Vagina (tissue), 2 donors: Measurements from ENCODE around the gene SUPT7L. TPM values are rescaled to one million over a fixed set of nuclear protein-coding genes. Genes with fewer than 3 reads are reported as not detected.

Experiments used
- DNase-seq, 2 donors: peaks; one replicate each; pipeline ENCODE4 v3.0.0-alpha.2; 2017; ENCODE audit errors: extremely low spot score in 2 of 2
- H3K27ac ChIP-seq: fragments of 200-600 bp; sonication (generic); one replicate; pipeline ENCODE4 v1.5.1; 2019
- H3K27me3 ChIP-seq: fragments of 200-600 bp; sonication (generic); one replicate; pipeline ENCODE4 v1.5.1; 2019
- H3K36me3 ChIP-seq, 2 donors: fragments of 200-600 bp; sonication (generic); one replicate each; pipeline ENCODE4 v1.5.1; 2017 to 2019
- H3K4me1 ChIP-seq: fragments of 200-600 bp; sonication (generic); one replicate; pipeline ENCODE4 v1.5.1; 2019
- H3K4me3 ChIP-seq, 2 donors: fragments of 200-600 bp; sonication (generic); 1 replicate in 1 of 2; 2 replicates in 1 of 2; pipeline ENCODE4 v1.5.1; 2016 to 2019
- H3K9me3 ChIP-seq: fragments of 200-600 bp; sonication (generic); one replicate; pipeline ENCODE4 v1.5.1; 2019
- CTCF ChIP-seq, 3 experiments: fragments of 450-650 bp in 2 of 3; fragments of 200-600 bp in 1 of 3; sonication (generic) in 1 of 3; IDR thresholded peaks; one replicate each; pipeline ENCODE4 v1.5.1; 2017 to 2019; ENCODE audit warnings: antibody characterized with exemption in 3 of 3, mild to moderate bottlenecking in 2 of 3, moderate library complexity in 2 of 3
- POLR2A ChIP-seq, 2 donors: fragments of 450-650 bp; IDR thresholded peaks; one replicate each; pipeline ENCODE4 v1.6.1; 2017; ENCODE audit warnings: antibody characterized with exemption in 2 of 2, mild to moderate bottlenecking in 2 of 2, moderate library complexity in 2 of 2
- POLR2AphosphoS5 ChIP-seq, 2 donors: sonication (generic); formaldehyde crosslinking; IDR thresholded peaks; one replicate each; pipeline ENCODE4 v1.9.0; 2017; ENCODE audit warnings: antibody characterized with exemption in 2 of 2, mild to moderate bottlenecking in 2 of 2, low read depth in 1 of 2; ENCODE audit not compliant: insufficient read depth in 1 of 2
- intact Hi-C: fragments of 100-400 bp; cut with DNase I; formaldehyde crosslinking; loops from one replicate; pipeline ENCODE4 v1.15.1; 2023
- total RNA-seq: library from RNA; depleted of rRNA; stranded (reverse); fragments of >200 nt; gene quantifications from one replicate; pipeline ENCODE4 v1.2.3, GENCODE V29; 2016

The SUPT7L gene
- total RNA-seq, 1 donor from 2014 or later, result 26.5 TPM

- intact Hi-C loops, result no loop called here
- Histone ChIP-seq H3K4me1 (no peaks in the 10 kb centered on the region), H3K36me3 (peaks cover 0 to 71% of the 10 kb centered on the region in 2 donors), H3K4me3 (no peak overlapping the region), H3K9me3 (no peaks in the 10 kb centered on the region), H3K27ac (no peak overlapping the region), H3K27me3 (no peaks in the 10 kb centered on the region)
- TF ChIP-seq POLR2AphosphoS5 (IDR thresholded peaks at IDR 0.05; ENCODE audit: insufficient read depth in 1 of 2, low read depth in 1 of 2), result no peak
- no peak for TF ChIP-seq POLR2A (IDR thresholded peaks at IDR 0.05)
- no peak for TF ChIP-seq CTCF (IDR thresholded peaks at IDR 0.05)
- DNase-seq, result no peak
Measured at GRCh38 chr2:27672723-27673486, 9.5 kb upstream of the SUPT7L start.

- TF ChIP-seq CTCF (IDR thresholded peaks at IDR 0.05) (no peak), POLR2A (IDR thresholded peaks at IDR 0.05) (no peak)
- no peak overlapping the region for H3K27ac ChIP-seq
- intact Hi-C loops, result no loop called here
- no peaks in the 10 kb centered on the region for H3K9me3 ChIP-seq
- H3K27me3 ChIP-seq, result no peaks in the 10 kb centered on the region
- H3K36me3 ChIP-seq, result peaks cover 0 to 65% of the 10 kb centered on the region in 2 donors
- H3K4me1 ChIP-seq, result no peaks in the 10 kb centered on the region
- no peak overlapping the region for H3K4me3 ChIP-seq
- DNase-seq, result no peak
Measured at GRCh38 chr2:27671235-27671634, 7.8 kb upstream of the SUPT7L start.

- DNase-seq, result no peak
- no peak for TF ChIP-seq POLR2A (IDR thresholded peaks at IDR 0.05)
Measured at GRCh38 chr2:27667446-27667845, 4.0 kb upstream of the SUPT7L start.

GRCh38 chr2:27664622-27665363, 1.4 kb upstream of the SUPT7L start:
- Histone ChIP-seq H3K36me3 (peaks cover 0 to 50% of the 10 kb centered on the region in 2 donors), H3K4me3 (peak overlapping the region; percentile 93 to 96), H3K9me3 (no peaks in the 10 kb centered on the region), H3K27me3 (no peaks in the 10 kb centered on the region), H3K27ac (no peak overlapping the region), H3K4me1 (peaks cover 34% of the 10 kb centered on the region)
- DNase-seq, result no peak
- intact Hi-C loops, result no loop called here
- TF ChIP-seq POLR2A (IDR thresholded peaks at IDR 0.05) (no peak), POLR2AphosphoS5 (IDR thresholded peaks at IDR 0.05; ENCODE audit: insufficient read depth in 1 of 2, low read depth in 1 of 2) (no peak), CTCF (IDR thresholded peaks at IDR 0.05) (no peak)

More at GRCh38 chr2:27667446-27667845, 4.0 kb upstream of the SUPT7L start:
- H3K36me3 ChIP-seq, result peaks cover 0 to 36% of the 10 kb centered on the region in 2 donors
- no peak overlapping the region for H3K4me3 ChIP-seq
- H3K9me3 ChIP-seq, result no peaks in the 10 kb centered on the region
- H3K27me3 ChIP-seq, result no peaks in the 10 kb centered on the region
- intact Hi-C loops, result no loop called here
- no peak overlapping the region for H3K27ac ChIP-seq
- H3K4me1 ChIP-seq, result peaks cover 27% of the 10 kb centered on the region

GRCh38 chr2:27664154-27664574, 750 bp upstream of the SUPT7L start:
- intact Hi-C loops, result no loop called here
- no peak for DNase-seq
- H3K36me3 ChIP-seq, result peaks cover 0 to 50% of the 10 kb centered on the region in 2 donors

More at GRCh38 chr2:27664154-27664574, 750 bp upstream of the SUPT7L start:
- Histone ChIP-seq H3K27ac (peak overlapping the region; percentile 92), H3K9me3 (no peaks in the 10 kb centered on the region), H3K27me3 (no peaks in the 10 kb centered on the region), H3K4me3 (peak overlapping the region; percentile 93 to 96), H3K4me1 (peaks cover 34% of the 10 kb centered on the region)
- TF ChIP-seq POLR2A (IDR thresholded peaks at IDR 0.05) (no peak), POLR2AphosphoS5 (IDR thresholded peaks at IDR 0.05; ENCODE audit: insufficient read depth in 1 of 2, low read depth in 1 of 2) (no peak), CTCF (IDR thresholded peaks at IDR 0.05) (no peak)
